ENCODE data around the gene PRKN. TPM values are rescaled to one million over a fixed set of nuclear protein-coding genes. Genes with fewer than 3 reads are reported as not detected.

Gene PRKN
- total RNA-seq, 1 donor from 2014 or later, result 2.6 TPM

DNA sequence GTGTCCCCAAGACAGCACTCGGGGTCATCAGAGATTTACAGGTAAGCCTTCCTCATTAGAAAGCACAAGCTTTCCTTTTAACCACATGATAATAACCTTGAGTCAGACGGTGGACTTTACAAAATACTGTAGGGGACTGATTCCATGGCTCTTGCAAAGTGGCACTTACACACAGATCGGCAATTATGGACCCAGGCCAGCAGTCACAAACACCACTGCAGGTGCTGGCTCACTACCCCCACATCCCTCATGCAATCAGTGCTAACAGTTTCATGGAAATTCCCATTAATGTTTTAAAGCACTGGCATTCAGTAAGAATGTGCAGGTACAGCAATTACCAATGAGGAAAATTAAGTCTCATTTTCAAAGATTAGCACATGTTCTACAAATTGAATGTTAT, 516.5 kb downstream of the PRKN start:
- Histone ChIP-seq H3K4me1 (no peaks in the 10 kb centered on the region), H3K4me3 (no peak overlapping the region), H3K36me3 (no peaks in the 10 kb centered on the region), H3K27me3 (no peaks in the 10 kb centered on the region), H3K9me3 (no peaks in the 10 kb centered on the region), H3K27ac (no peak overlapping the region)
- no peak for DNase-seq (ENCODE audit: low spot score in 2 of 2)
- no peak for TF ChIP-seq CTCF (IDR thresholded peaks at IDR 0.05)
- intact Hi-C loops (cut with DNase I), result no loop called here

GRCh38 chr6:162203287-162203686, 524.3 kb downstream of the PRKN start:
- Histone ChIP-seq H3K4me1 (peaks cover 0 to 6% of the 10 kb centered on the region in 2 donors), H3K4me3 (no peak overlapping the region), H3K27me3 (no peaks in the 10 kb centered on the region), H3K9me3 (no peaks in the 10 kb centered on the region), H3K36me3 (no peaks in the 10 kb centered on the region), H3K27ac (no peak overlapping the region)
- DNase-seq (ENCODE audit: low spot score in 2 of 2), result no peak
- TF ChIP-seq CTCF (IDR thresholded peaks at IDR 0.05), result no peak
- intact Hi-C loops (cut with DNase I), result no loop called here

GRCh38 chr6:162200945-162201690, 526.4 kb downstream of the PRKN start:
- no peak overlapping the region for H3K27ac ChIP-seq
- H3K4me1 ChIP-seq, result peaks cover 0 to 6% of the 10 kb centered on the region in 2 donors
- H3K4me3 ChIP-seq, result no peak overlapping the region
- TF ChIP-seq CTCF (IDR thresholded peaks at IDR 0.05), result no peak
- no peaks in the 10 kb centered on the region for H3K9me3 ChIP-seq
- DNase-seq (ENCODE audit: low spot score in 2 of 2), result no peak
- no peaks in the 10 kb centered on the region for H3K27me3 ChIP-seq
- H3K36me3 ChIP-seq, result no peaks in the 10 kb centered on the region
- intact Hi-C loops (cut with DNase I), result no loop called here

DNA sequence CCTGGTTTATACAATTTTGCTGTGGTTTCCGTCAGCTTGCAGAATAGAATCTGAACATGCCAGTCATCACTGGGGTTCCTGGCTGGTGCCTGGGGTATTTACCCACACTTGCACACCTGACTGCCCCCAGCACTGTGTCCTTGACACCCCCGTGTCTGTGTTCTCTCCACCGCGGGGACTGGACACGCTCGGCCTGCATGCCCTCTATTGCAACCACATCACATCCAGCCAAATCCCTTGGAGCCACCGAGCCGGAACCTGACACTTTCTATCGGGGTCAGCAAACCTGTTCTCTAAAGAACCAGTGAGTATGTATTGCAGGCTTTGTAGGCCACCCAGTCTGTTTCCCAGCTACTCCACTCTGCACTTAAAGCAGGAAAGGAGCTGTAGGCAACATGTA, 527.5 kb downstream of the PRKN start:
- H3K9me3 ChIP-seq, result no peaks in the 10 kb centered on the region
- H3K36me3 ChIP-seq, result no peaks in the 10 kb centered on the region
- peaks cover 0 to 6% of the 10 kb centered on the region in 2 donors for H3K4me1 ChIP-seq
- intact Hi-C loops (cut with DNase I), result no loop called here
- no peak overlapping the region for H3K27ac ChIP-seq
- H3K4me3 ChIP-seq, result no peak overlapping the region
- TF ChIP-seq CTCF (IDR thresholded peaks at IDR 0.05), result no peak
- no peaks in the 10 kb centered on the region for H3K27me3 ChIP-seq
- no peak for DNase-seq (ENCODE audit: low spot score in 2 of 2)

DNA sequence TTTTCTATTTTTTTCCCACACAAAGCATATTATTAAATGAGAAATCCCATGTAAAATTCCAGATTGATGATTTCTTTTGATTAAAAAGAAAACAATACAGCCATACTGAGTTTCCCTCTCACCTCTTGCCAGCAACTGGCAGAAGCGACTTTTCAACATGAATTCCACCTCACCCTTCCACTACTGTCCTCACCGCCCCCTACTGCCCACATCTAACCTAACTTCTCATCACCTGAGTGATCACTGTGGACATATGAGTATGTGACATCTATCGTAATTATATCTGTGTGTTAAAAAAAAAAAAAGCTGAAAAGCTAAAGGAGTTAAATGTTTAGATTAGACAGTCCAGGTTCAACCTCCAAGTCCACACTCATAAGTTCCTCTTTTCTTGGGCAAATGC, 528.6 kb downstream of the PRKN start:
- Histone ChIP-seq H3K4me3 (no peak overlapping the region), H3K36me3 (no peaks in the 10 kb centered on the region), H3K9me3 (no peaks in the 10 kb centered on the region), H3K27ac (no peak overlapping the region), H3K4me1 (peaks cover 0 to 6% of the 10 kb centered on the region in 2 donors), H3K27me3 (no peaks in the 10 kb centered on the region)
- no peak for TF ChIP-seq CTCF (IDR thresholded peaks at IDR 0.05)
- intact Hi-C loops (cut with DNase I), result no loop called here
- no peak for DNase-seq (ENCODE audit: low spot score in 2 of 2)
